Heart right ventricle (tissue), 16 donors: Measurements from ENCODE around the gene PRMT3. TPM values are rescaled to one million over a fixed set of nuclear protein-coding genes. Genes with fewer than 3 reads are reported as not detected.

Experiments used
- ATAC-seq, 8 donors: fragments of 200-7000 bp; cut with Tn5 transposase; one replicate each; pipeline ENCODE4 v1.9.1; 2020; ENCODE audit warnings: mild to moderate bottlenecking in 8 of 8, moderate library complexity in 8 of 8, moderate number of reproducible peaks in 1 of 8
- DNase-seq, 2 donors: peaks; one replicate each; pipeline ENCODE4 v3.0.0-alpha.2; 2020
- H3K27ac ChIP-seq, 10 donors: fragments of 200-600 bp; sonication (generic) in 2 of 10; one replicate each; pipeline versions ENCODE4 v1.5.0 to v1.8.0; 2020 to 2022; ENCODE audit warnings: mild to moderate bottlenecking in 3 of 10
- H3K27me3 ChIP-seq, 7 donors: fragments of 200-600 bp; one replicate each; pipeline ENCODE4 v1.8.0; 2021 to 2022; ENCODE audit warnings: mild to moderate bottlenecking in 2 of 7
- H3K36me3 ChIP-seq, 9 donors: fragments of 200-600 bp; sonication (generic) in 1 of 9; one replicate each; pipeline versions ENCODE4 v1.5.0 to v1.8.0; 2020 to 2022; ENCODE audit warnings: mild to moderate bottlenecking in 2 of 9
- H3K4me1 ChIP-seq, 9 donors: fragments of 200-600 bp; sonication (generic) in 1 of 9; one replicate each; pipeline versions ENCODE4 v1.5.0 to v1.8.0; 2020 to 2022; ENCODE audit warnings: mild to moderate bottlenecking in 4 of 9
- H3K4me3 ChIP-seq, 10 donors: fragments of 200-600 bp; sonication (generic) in 2 of 10; one replicate each; pipeline versions ENCODE4 v1.5.0 to v1.8.0; 2020 to 2022; ENCODE audit warnings: mild to moderate bottlenecking in 7 of 10, moderate library complexity in 2 of 10
- H3K9me3 ChIP-seq, 11 donors: fragments of 200-600 bp in 10 of 11; sonication (generic) in 2 of 11; one replicate each; pipeline versions ENCODE4 v1.5.0 to v1.8.0; 2013 to 2022; ENCODE audit warnings: mild to moderate bottlenecking in 2 of 11, control low read depth in 1 of 11, moderate library complexity in 1 of 11
- WGBS, 2 donors: extraction: QIAGEN DNeasy Blood & Tissue Kit; methylation state at CpG; one replicate each; pipeline ENCODE4 v1.1.7; 2013; ENCODE audit warnings: inconsistent platforms in 1 of 2; 5-methylcytosine and 5-hydroxymethylcytosine counted together
- intact Hi-C, 10 donors: fragments of 100-400 bp; cut with DNase I; formaldehyde crosslinking; loops; one replicate each; pipeline versions ENCODE4 v1.11.1 to v1.14.2; 2022
- polyA plus RNA-seq, 2 donors: library from polyadenylated mRNA; stranded (reverse); fragments of 200-250 nt; gene quantifications; one replicate each; pipeline ENCODE4 v1.2.3, GENCODE V29; 2013
- total RNA-seq, 10 donors: library from RNA; stranded (reverse); fragmentation: NEBNext Ultra II Directional in 3 of 10; extraction: Animal tissue kit (Norgen Biotek cat#: 25700) in 3 of 10; gene quantifications; one replicate each; pipeline versions ENCODE4 v1.2.1 to v1.2.4, GENCODE V29; 2021 to 2023
- TF ChIP-seq, protein P1 (sequence below), 9 donors: fragments of 200-600 bp; sonication (generic) in 2 of 9; IDR thresholded peaks; one replicate each; pipeline versions ENCODE4 v1.5.0 to v1.8.0; 2021 to 2022; ENCODE audit warnings: antibody characterized with exemption in 9 of 9, mild to moderate bottlenecking in 5 of 9, moderate library complexity in 1 of 9
- donor health status: Arrhythmogenic right ventricular cardiomyopathy.
- donor health status: ischemic (EF 13 %, LVEDD 7.1; RV severe dilation, severe dysfunction).
- donor health status: healthy with polysubstance abuse.
- donor health status: DM: no; HTN: yes; CAD: no.
- donor health status: DM: no; HTN: no; CAD: no.
- donor health status: ischemic (EF 25% LVEDD 6.9; RV normal size, moderate dysfunction).
- donor health status: ischemic (EF 25% LVEDD 5.7; RV mildly dilated, moderate dysfunction).
- donor health status: healthy.
- donor health status: DM: yes; HTN: yes; CAD: no.
- donor health status: Ischemic cardiomyopathy.
- donor health status: ischemic (EF 35%, LVEDD 5.7; RV mildly dilated, moderate dysfunction).
- donor health status: nonischemic (EF 11% LVEDD 7.7; RV severe dilation, severe dysfunction).
- donor health status: DM: yes; HTN: yes; CAD: no.
- donor health status: PGD.
- donor health status: ischemic (EF 29% LVEDD 5.4; RV normal size, mild dysfunction).
- donor health status: nonischemic (EF 23%, LVEDD 6.1; RV moderate dilation, normal function).

Gene PRMT3
- total and polyA plus RNA-seq, 12 donors = 7.3 to 16.3 (median 11.5) TPM

DNA sequence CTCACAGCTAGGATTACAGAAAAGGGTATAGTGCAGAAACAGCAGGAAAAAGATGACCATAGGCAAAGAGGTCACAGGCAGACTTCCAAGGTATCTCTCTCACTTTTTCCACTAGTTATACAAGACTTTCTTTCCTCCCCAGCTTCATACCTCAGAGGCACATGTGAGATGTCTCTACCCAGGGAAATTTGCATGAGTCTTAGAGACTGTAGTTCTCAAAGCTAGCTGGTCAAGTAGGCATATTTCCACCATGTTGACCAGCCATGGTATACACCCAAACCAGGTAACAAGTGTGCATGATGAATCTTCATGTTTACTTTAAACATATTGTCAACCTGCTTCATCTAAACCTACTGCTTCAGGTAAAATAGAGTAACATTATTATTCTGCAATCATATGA is 27.9 kb downstream of the PRMT3 start:
- TF ChIP-seq, protein P1, sequence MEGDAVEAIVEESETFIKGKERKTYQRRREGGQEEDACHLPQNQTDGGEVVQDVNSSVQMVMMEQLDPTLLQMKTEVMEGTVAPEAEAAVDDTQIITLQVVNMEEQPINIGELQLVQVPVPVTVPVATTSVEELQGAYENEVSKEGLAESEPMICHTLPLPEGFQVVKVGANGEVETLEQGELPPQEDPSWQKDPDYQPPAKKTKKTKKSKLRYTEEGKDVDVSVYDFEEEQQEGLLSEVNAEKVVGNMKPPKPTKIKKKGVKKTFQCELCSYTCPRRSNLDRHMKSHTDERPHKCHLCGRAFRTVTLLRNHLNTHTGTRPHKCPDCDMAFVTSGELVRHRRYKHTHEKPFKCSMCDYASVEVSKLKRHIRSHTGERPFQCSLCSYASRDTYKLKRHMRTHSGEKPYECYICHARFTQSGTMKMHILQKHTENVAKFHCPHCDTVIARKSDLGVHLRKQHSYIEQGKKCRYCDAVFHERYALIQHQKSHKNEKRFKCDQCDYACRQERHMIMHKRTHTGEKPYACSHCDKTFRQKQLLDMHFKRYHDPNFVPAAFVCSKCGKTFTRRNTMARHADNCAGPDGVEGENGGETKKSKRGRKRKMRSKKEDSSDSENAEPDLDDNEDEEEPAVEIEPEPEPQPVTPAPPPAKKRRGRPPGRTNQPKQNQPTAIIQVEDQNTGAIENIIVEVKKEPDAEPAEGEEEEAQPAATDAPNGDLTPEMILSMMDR (IDR thresholded peaks at IDR 0.05) = no peak
- H3K36me3 ChIP-seq = peaks cover 0 to 93% (median 16%) of the 10 kb centered on the region in 9 donors
- no peak overlapping the region for H3K4me3 ChIP-seq
- H3K27ac ChIP-seq = no peak overlapping the region
- DNase-seq (no peak), ATAC-seq (no peak)
- no peaks in the 10 kb centered on the region for H3K9me3 ChIP-seq
- no peaks in the 10 kb centered on the region for H3K27me3 ChIP-seq
- intact Hi-C loops = no loop called here
- H3K4me1 ChIP-seq = no peaks in the 10 kb centered on the region

DNA sequence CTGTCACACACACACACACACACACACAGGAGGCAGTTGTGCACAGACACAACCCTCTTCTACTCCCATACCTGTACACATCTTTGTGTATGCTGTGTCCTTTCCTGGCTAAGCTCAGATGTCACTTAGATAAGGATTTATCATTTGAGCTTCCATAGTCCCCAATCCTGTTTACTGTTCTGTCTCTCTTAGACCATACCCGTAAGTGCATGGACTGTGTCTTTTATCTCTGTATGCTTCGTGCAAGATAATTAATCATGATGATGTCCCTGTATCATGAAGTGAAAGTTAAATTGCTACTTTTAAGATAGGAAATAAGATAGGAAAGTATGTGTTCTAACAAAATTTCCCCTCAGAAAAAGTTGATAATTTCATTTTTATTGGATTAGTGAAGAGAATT is 30.3 kb downstream of the PRMT3 start:
- no peak overlapping the region for H3K4me3 ChIP-seq
- H3K36me3 ChIP-seq = peaks cover 0 to 91% (median 22%) of the 10 kb centered on the region in 9 donors
- H3K9me3 ChIP-seq = no peaks in the 10 kb centered on the region
- ATAC-seq (no peak), DNase-seq (no peak)
- intact Hi-C loops = no loop called here
- no peaks in the 10 kb centered on the region for H3K4me1 ChIP-seq
- no peak overlapping the region for H3K27ac ChIP-seq
- no peaks in the 10 kb centered on the region for H3K27me3 ChIP-seq
- TF ChIP-seq, protein P1 (IDR thresholded peaks at IDR 0.05) = no peak
- WGBS, 2 donors = 67 to 76% methylated on average over 2 of the region's 2 CpGs

DNA sequence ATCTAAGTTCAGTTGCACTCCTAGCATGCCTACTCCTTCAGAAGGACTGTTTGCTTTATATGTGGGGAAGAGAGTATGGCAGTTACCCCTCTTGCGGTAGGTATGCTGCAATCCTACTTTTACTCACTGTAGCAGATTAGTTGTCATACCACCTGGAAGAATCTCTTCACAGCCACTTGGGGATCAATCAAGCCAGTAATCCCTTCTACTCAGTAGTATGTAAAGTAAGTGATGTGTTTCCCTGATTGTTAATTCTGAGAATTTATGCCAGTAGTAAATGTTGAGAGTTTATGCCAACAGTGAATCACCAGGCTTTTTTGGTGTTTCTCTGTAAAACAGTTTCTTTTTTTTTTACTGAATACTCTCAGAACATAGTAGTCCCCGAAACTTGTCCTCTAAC is 34.4 kb downstream of the PRMT3 start:
- WGBS, 2 donors = 74 to 97% methylated on average over 2 of the region's 2 CpGs
- Histone ChIP-seq H3K27ac (no peak overlapping the region), H3K4me3 (no peak overlapping the region), H3K4me1 (no peaks in the 10 kb centered on the region), H3K36me3 (peaks cover 0 to 76% (median 15%) of the 10 kb centered on the region in 9 donors), H3K27me3 (no peaks in the 10 kb centered on the region), H3K9me3 (no peaks in the 10 kb centered on the region)
- TF ChIP-seq, protein P1 (IDR thresholded peaks at IDR 0.05) = no peak
- no peak for ATAC-seq
- DNase-seq = no peak
- intact Hi-C loops = no loop called here

DNA sequence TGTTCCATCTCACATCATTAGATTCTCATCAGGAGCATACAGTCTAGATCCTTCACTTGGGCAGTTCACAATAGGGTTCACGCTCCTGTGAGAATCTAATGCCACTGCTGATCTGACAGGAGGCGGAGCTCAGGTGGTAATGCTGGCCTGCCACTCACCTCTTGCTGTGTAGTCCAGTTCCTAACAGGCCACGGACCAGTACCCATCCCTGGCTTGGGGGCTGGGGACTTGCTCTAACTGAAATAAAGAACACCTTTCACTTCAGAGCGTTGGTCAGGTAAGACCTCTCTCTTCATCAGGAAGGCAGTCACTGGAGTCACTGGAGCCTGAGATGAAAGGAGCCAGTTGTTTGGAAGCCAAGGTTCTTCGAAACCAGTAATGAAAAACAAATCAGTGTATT is 41.7 kb downstream of the PRMT3 start:
- no peak overlapping the region for H3K27ac ChIP-seq
- H3K4me3 ChIP-seq = no peak overlapping the region
- WGBS, 2 donors = 92 to 95% methylated on average over 5 of the region's 5 CpGs
- peaks cover 0 to 65% (median 9%) of the 10 kb centered on the region in 9 donors for H3K36me3 ChIP-seq
- TF ChIP-seq, protein P1 (IDR thresholded peaks at IDR 0.05) = no peak
- H3K9me3 ChIP-seq = no peaks in the 10 kb centered on the region
- intact Hi-C loops = no loop called here
- H3K4me1 ChIP-seq = no peaks in the 10 kb centered on the region
- no peaks in the 10 kb centered on the region for H3K27me3 ChIP-seq
- ATAC-seq = no peak
- DNase-seq = no peak
